HEK293 (cell line): ENCODE measurements around the gene WLS.

Experiments
- BCL6B ChIP-seq: fragments of 450-650 bp; formaldehyde crosslinking; IDR thresholded peaks from 2 replicates; pipeline ENCODE4 v1.5.1; 2017; ENCODE audit warnings: missing biosample characterization, missing genetic modification characterization
- CTCF ChIP-seq: fragments of 450-650 bp; formaldehyde crosslinking; IDR thresholded peaks from 2 replicates; pipeline ENCODE4 v1.5.1; 2016; ENCODE audit warnings: missing biosample characterization, missing genetic modification characterization
- KLF1 ChIP-seq: fragments of 450-650 bp; formaldehyde crosslinking; IDR thresholded peaks from 2 replicates; pipeline ENCODE4 v1.5.1; 2016; ENCODE audit warnings: missing biosample characterization, missing genetic modification characterization
- KLF9 ChIP-seq: fragments of 450-650 bp; formaldehyde crosslinking; IDR thresholded peaks from 2 replicates; pipeline ENCODE4 v1.5.1; 2016; ENCODE audit warnings: missing biosample characterization, missing genetic modification characterization, low read depth
- REST ChIP-seq: fragments of 450-650 bp; formaldehyde crosslinking; IDR thresholded peaks from 2 replicates; pipeline ENCODE4 v1.5.1; 2016; ENCODE audit warnings: missing biosample characterization, missing genetic modification characterization
- SALL2 ChIP-seq: fragments of 450-650 bp; formaldehyde crosslinking; IDR thresholded peaks from 2 replicates; pipeline ENCODE4 v1.5.0; 2017; ENCODE audit warnings: missing biosample characterization, mild to moderate bottlenecking, missing genetic modification characterization, borderline replicate concordance
- SP2 ChIP-seq: fragments of 450-650 bp; formaldehyde crosslinking; IDR thresholded peaks from 2 replicates; pipeline ENCODE4 v1.5.1; 2016; ENCODE audit warnings: missing biosample characterization, missing genetic modification characterization
- ZNF184 ChIP-seq: fragments of 450-650 bp; IDR thresholded peaks from 2 replicates; pipeline ENCODE4 v1.5.1; 2018; ENCODE audit warnings: missing biosample characterization, mild to moderate bottlenecking, missing genetic modification characterization
- ZNF529 ChIP-seq: fragments of 450-650 bp; formaldehyde crosslinking; IDR thresholded peaks from 2 replicates; pipeline ENCODE4 v1.5.1; 2017; ENCODE audit warnings: missing genetic modification characterization, missing biosample characterization; ENCODE audit not compliant: insufficient replicate concordance
- ZNF549 ChIP-seq: fragments of 450-650 bp; IDR thresholded peaks from 2 replicates; pipeline ENCODE4 v1.5.1; 2018; ENCODE audit warnings: missing biosample characterization, missing genetic modification characterization, mild to moderate bottlenecking, inconsistent platforms, moderate library complexity
- ZNF704 ChIP-seq: fragments of 450-650 bp; formaldehyde crosslinking; IDR thresholded peaks from 2 replicates; pipeline ENCODE4 v1.5.1; 2016; ENCODE audit warnings: missing biosample characterization, missing genetic modification characterization
- ZNF76 ChIP-seq: fragments of 450-650 bp; formaldehyde crosslinking; IDR thresholded peaks from 2 replicates; pipeline ENCODE4; 2016; ENCODE audit warnings: low read depth, missing biosample characterization, missing genetic modification characterization, borderline replicate concordance

GRCh38 chr1:68191717-68192116, 40.6 kb downstream of the WLS start:
- TF ChIP-seq KLF9, result no peak
- TF ChIP-seq ZNF549 (tag by site-specific recombination), result no peak
- TF ChIP-seq CTCF (tag by site-specific recombination), result no peak
- TF ChIP-seq ZNF76 (tag by site-specific recombination), result no peak
- no peak for TF ChIP-seq KLF1 (tag by site-specific recombination)
- TF ChIP-seq SALL2 (tag by site-specific recombination), result no peak
- no peak for TF ChIP-seq ZNF184 (tag by site-specific recombination)
- no peak for TF ChIP-seq SP2 (tag by site-specific recombination)
- no peak for TF ChIP-seq ZNF704 (tag by site-specific recombination)
- TF ChIP-seq BCL6B (tag by site-specific recombination), result no peak
- TF ChIP-seq ZNF529 (tag by site-specific recombination), result no peak
- TF ChIP-seq REST, result no peak
